NT2/D1 (cell line): ENCODE results near the gene SYPL1.
"Not testable (repeated sequence)": the region's sequence is repeated elsewhere in the genome, so short reads cannot be mapped to it uniquely, and the experiment has no call there.

Experiments used
- DNase-seq: peaks from one replicate; pipeline ENCODE4 v3.0.0-alpha.2; 2011; ENCODE audit warnings: low read depth, low spot score
- H3K27me3 ChIP-seq: 2 replicates; pipeline ENCODE4 v1.6.0; 2011; ENCODE audit warnings: mild to moderate bottlenecking; ENCODE audit not compliant: insufficient read length, insufficient read depth
- H3K36me3 ChIP-seq: 2 replicates; pipeline ENCODE4 v1.6.1; 2011; ENCODE audit warnings: mild to moderate bottlenecking, low read length, mixed read lengths; ENCODE audit not compliant: insufficient read depth, insufficient read length
- H3K4me1 ChIP-seq: 2 replicates; pipeline ENCODE4 v1.5.1; 2011; ENCODE audit not compliant: insufficient read depth, insufficient read length
- H3K4me3 ChIP-seq: 2 replicates; pipeline ENCODE4 v1.5.1; 2011; ENCODE audit warnings: low read depth; ENCODE audit not compliant: insufficient read length
- H3K9ac ChIP-seq: 2 replicates; pipeline ENCODE4 v1.6.0; 2011; ENCODE audit warnings: low read depth; ENCODE audit not compliant: insufficient read length
- H3K9me3 ChIP-seq: 2 replicates; pipeline ENCODE4 v1.5.1; 2011; ENCODE audit warnings: mild to moderate bottlenecking, low read length; ENCODE audit not compliant: insufficient read depth
- SUZ12 ChIP-seq: IDR thresholded peaks from 2 replicates; pipeline ENCODE4 v1.6.1; 2011; ENCODE audit not compliant: insufficient read length, insufficient read depth; ENCODE audit errors: extremely low read depth
- YY1 ChIP-seq: IDR thresholded peaks from 2 replicates; pipeline ENCODE4 v1.6.1; 2011; ENCODE audit not compliant: insufficient read length, insufficient read depth
- ZNF274 ChIP-seq: IDR thresholded peaks from 2 replicates; pipeline ENCODE4 v1.6.1; 2011; ENCODE audit warnings: mild to moderate bottlenecking, low read depth, low read length

Gene SYPL1

DNA sequence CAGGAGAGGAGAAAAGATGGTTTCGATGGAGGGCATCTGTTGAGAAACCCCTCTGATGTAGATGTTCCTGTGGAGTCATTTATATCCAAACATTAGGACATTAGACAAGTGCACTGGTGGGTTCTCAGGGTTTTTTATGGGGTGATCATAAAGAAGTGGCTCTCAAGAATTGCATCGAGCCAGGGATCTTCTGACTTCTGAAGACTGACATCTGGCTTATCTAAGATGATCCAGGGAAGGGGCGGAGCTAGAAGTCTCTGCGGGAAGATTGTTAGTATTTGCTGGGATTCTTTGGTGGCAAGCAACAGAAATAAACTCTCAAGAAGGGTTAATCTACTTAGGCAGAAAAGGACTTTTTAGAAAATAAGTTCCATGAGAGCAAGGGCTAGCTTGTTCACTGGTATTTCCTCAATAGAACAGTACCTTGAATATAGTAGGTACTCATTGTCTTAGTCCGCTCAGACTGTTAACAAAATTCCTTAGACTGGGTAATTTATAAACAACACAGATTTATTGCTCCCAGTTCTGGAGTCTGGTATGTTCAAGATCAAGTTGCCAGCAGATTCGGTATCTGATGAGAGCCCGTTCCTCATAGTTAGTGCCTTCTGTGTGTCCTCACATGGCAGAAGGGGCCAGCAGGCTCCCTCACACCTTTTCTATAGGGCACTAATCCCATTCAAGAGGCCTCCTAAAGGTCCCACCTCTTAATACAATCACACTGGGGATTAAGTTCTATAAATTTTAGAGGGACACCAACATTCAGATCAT is 28.5 kb upstream of the SYPL1 start:
- DNase-seq: no peak
- H3K9me3 ChIP-seq: no peaks in the 10 kb centered on the region
- no peak overlapping the region for H3K4me3 ChIP-seq
- no peak overlapping the region for H3K9ac ChIP-seq
- TF ChIP-seq ZNF274 (no peak), SUZ12 (no peak), YY1 (no peak)
- H3K27me3 ChIP-seq: no peaks in the 10 kb centered on the region
- no peaks in the 10 kb centered on the region for H3K36me3 ChIP-seq
- H3K4me1 ChIP-seq: no peaks in the 10 kb centered on the region

DNA sequence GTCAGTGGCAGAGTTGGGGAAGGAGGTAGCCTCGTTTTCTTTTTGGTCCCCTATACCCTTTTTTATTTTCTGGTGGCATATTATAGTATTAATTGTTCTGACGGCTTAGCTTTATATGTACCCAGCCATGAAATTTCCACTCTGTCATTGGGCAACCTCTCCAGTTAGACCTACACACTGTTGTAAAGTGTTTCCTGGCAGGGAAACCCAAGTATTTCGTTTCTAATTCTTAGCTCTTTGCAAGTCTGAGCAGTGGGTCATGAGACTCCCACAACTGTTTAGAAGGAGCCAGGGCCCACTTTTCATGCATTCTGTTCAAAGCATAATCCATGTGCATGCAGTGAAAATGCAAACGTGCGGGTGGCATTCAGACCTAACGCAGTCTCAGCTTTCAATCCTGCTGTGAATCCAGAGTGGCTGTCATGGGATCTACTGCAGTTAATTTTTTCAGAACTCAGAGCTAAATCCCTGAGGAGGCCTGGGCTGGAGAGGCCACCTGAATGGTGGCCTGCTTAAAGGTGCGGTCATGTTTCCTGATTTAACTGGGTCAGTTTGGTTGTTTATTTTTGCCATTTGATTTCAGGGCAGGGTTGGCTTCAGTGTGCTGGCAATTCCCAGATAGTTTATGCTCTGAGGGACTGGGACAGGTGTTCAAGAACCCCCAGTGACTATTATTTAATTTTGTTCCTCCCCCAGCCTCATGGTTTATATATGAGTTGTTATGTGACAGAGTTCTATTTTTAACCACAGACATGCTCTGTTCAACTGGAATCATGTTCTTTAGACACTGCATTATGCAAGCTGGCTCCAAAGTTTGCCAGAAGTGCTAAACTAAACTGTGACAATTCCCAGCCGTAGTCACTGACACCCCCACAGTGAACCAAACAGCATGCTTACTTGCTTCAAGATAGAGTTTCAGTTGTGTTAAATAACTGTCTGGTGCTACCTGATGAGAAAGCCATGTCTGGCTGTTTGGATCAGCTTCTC is 27.4 kb upstream of the SYPL1 start:
- Histone ChIP-seq H3K4me3 (no peak overlapping the region), H3K9ac (no peak overlapping the region), H3K36me3 (no peaks in the 10 kb centered on the region), H3K27me3 (no peaks in the 10 kb centered on the region), H3K9me3 (no peaks in the 10 kb centered on the region), H3K4me1 (no peaks in the 10 kb centered on the region)
- DNase-seq: no peak
- TF ChIP-seq SUZ12: no peak
- TF ChIP-seq YY1: no peak
- TF ChIP-seq ZNF274: no peak

DNA sequence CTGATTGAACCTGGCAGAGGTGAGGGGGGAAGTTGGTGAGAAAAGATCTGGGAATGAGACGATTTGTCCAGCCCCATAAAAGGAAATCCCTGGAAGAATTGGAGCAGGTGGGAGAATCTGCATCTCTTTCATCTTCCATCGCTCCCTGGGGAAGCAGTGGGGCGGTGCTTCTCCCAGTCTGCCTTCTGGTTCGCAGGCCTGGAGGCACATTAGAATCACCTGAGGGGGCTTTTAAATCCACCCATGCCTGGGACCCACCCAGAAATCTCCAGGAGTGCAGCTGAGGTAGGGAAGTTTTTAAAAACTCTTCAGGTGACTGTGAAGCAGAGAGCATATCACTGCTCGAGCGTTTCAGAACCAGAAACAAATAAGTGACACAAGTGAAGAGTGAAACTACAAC is 26.7 kb upstream of the SYPL1 start:
- no peaks in the 10 kb centered on the region for H3K27me3 ChIP-seq
- H3K9ac ChIP-seq: no peak overlapping the region
- no peaks in the 10 kb centered on the region for H3K9me3 ChIP-seq
- no peak for TF ChIP-seq ZNF274
- TF ChIP-seq SUZ12: no peak
- TF ChIP-seq YY1: no peak
- no peaks in the 10 kb centered on the region for H3K4me1 ChIP-seq
- no peak for DNase-seq
- H3K36me3 ChIP-seq: no peaks in the 10 kb centered on the region
- no peak overlapping the region for H3K4me3 ChIP-seq

DNA sequence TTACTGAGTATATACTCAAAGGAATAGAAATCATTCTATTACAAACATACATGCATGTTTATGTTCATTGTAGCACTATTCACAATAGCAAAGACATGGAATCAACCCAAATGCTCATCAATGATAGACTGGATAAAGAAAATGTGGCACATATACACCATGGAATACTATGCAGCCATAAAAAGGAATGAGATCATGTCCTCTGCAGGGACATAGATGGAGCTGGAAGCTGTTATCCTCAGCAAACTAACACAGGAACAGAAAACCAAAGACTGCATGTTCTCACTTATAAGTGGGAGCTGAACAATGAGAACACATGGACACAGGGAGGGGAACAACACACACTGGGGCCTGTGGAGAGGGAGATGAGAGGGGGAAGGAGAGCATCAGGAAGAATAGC is 26.1 kb upstream of the SYPL1 start:
- not testable (repeated sequence) for H3K9me3 ChIP-seq, H3K9ac ChIP-seq, H3K36me3 ChIP-seq, DNase-seq, H3K4me3 ChIP-seq, H3K27me3 ChIP-seq, H3K4me1 ChIP-seq

DNA sequence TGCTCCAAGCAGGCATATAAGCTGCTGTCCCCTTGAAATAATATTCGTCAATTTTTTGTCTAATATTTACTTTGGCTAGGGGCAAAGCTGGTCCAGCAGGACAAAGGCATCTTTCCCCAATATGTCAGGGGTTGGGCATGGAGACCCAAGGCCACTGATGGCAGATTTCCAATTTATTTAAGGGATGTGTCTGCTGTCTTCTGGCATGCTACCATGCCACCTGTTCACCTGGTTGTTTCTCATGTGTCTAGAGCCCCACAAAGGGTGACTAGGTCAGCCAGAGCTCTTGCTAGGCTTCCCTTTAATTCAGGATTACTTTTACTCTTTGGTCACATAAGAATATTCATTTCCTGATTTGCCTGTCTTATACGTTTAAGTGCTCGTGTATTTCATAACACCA is 22.1 kb upstream of the SYPL1 start:
- H3K4me1 ChIP-seq: no peaks in the 10 kb centered on the region
- H3K9ac ChIP-seq: no peak overlapping the region
- H3K27me3 ChIP-seq: no peaks in the 10 kb centered on the region
- no peaks in the 10 kb centered on the region for H3K36me3 ChIP-seq
- no peak for DNase-seq
- H3K9me3 ChIP-seq: no peaks in the 10 kb centered on the region
- TF ChIP-seq SUZ12: no peak
- no peak for TF ChIP-seq YY1
- TF ChIP-seq ZNF274: no peak
- H3K4me3 ChIP-seq: no peak overlapping the region

DNA sequence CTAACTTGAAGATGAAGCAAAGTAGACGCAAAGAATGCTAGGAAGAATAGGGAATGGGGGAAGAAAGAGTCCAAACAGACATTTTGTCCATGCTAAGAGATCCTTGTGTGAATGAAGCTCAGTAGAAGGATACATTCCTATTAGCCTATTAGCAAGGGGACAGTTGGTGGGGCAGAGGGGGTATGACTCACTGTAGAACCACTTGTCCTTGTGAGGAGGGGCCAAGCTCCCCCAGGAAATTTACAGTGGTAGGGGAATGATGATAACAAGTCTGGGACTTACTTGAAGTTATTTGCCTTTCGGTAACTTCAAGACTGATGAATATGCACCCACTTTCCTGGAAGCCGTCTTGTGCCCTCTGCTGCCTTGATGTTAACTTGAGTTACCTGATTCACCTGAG is 17.2 kb upstream of the SYPL1 start:
- Histone ChIP-seq H3K4me1 (no peaks in the 10 kb centered on the region), H3K4me3 (no peak overlapping the region), H3K27me3 (no peaks in the 10 kb centered on the region), H3K36me3 (no peaks in the 10 kb centered on the region), H3K9ac (no peak overlapping the region), H3K9me3 (no peaks in the 10 kb centered on the region)
- no peak for DNase-seq
- TF ChIP-seq SUZ12: no peak
- no peak for TF ChIP-seq YY1
- TF ChIP-seq ZNF274: no peak

DNA sequence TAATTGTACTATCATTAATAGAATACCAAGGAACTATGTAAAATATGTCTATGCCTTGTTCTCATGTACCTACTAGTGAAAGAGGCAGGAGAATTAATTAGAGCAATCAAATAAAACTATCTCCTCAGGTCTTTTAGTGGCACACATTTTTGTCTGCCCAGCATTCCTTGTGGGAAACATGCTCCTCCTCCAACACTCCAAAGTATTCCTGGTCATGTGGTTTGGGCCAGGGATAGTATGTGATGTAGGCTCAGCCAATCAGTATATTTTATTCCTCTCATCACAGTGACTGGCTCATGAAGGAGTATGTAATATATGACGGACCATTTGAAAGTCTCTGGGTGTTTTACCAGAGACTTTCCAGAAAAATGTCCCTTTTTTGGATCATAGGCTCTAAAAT is 16.7 kb upstream of the SYPL1 start:
- Histone ChIP-seq H3K9me3 (no peaks in the 10 kb centered on the region), H3K4me3 (no peak overlapping the region), H3K27me3 (no peaks in the 10 kb centered on the region), H3K4me1 (no peaks in the 10 kb centered on the region), H3K36me3 (no peaks in the 10 kb centered on the region), H3K9ac (no peak overlapping the region)
- TF ChIP-seq SUZ12 (no peak), ZNF274 (no peak), YY1 (no peak)
- DNase-seq: no peak
